Fibroblast of skin of right biceps (primary cell): ENCODE results near the gene FAM131C.
"Not testable (repeated sequence)": the region's sequence is repeated elsewhere in the genome, so short reads cannot be mapped to it uniquely, and the experiment has no call there.

ENCODE experiments used
- DNase-seq: peaks from one replicate; pipeline ENCODE4 v3.0.0-alpha.2; 2013

FAM131C gene

DNA sequence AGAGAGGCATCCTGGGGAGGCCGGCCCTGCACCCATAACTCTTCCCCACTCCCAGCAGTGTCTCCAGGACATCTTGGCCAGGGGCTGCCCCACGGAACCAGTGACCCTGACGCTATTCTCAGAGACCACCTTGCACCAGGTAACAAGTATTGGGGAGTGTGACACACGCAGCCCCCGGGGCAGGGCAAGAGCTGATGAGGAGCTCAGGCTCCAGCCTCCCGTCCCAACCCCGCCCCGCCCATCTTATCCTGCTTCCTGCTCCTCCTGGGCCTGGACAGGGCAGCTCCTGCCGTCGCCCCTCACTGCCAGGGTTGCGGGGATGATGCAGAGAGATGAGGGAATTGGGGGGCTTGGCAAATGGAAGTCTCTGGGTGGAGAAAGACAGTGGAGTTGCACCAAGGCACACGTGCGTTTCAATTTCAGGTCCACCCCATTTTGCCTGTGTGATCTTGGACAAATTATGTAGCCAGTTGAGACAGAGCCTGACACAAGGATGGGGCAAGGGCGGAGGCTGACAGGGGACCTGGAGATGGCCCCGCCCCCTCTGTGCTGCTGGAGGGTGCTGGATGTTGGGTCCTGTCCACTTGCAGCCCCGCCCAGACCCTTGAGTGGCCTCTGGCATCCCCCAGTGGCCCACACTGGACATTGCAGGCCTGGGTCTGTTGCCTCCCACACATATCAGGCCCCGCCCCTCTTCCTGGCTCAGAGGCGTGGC lies 40.9 kb downstream of the FAM131C start:
- peak; percentile 85 for DNase-seq

DNA sequence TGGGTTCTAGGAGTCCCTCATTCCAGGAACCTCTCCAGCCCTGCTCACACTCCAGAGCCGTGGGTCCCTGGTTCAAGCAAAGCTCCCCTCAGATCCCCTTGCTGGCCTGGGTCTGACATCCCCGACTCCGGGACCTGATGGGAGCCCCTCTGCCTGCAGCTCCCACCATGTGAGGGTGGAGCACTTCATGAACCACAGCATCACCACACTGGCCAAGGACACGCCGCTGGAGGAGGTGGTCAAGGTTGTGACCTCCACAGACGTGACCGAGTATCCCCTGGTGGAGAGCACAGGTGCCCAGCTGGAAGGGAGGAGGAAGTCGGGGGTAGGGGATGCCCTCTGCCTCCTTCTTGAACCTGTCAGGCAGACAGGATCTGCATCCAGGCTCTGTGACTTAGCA lies 41.9 kb downstream of the FAM131C start:
- DNase-seq = no peak

DNA sequence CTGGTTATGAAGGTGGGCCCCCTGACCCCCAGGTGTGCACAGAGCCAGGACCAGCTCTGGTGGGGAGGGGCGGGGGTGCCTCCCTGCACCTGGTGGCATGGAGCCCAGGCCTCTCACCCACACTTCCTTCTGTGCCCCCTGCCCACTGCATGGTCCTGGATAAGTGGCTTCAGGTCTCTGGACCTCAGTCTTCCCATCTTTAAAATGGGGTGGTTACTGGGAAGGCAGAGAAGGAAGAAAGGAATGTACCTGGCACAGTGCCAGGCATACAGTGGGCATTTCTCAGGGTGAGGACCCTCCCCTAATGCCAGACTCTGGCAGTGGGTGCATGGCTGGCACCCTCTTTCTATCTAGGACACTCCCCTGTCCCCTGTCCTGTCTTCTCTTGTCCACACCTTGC lies 44.2 kb downstream of the FAM131C start:
- no peak for DNase-seq

DNA sequence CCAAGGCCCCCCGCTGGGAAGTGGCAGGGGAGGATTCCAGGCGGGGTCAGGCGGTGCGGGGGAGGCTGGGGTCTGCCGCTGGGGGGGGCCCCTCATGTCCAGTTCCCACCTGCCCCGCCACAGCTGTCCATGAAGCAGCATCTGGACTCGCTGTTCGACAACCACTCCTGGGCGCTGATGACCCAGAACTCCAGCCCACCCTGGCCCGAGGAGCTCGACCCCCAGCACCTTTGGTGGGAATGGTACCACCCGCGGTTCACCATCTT lies 44.5 kb downstream of the FAM131C start:
- not testable (repeated sequence) for DNase-seq

DNA sequence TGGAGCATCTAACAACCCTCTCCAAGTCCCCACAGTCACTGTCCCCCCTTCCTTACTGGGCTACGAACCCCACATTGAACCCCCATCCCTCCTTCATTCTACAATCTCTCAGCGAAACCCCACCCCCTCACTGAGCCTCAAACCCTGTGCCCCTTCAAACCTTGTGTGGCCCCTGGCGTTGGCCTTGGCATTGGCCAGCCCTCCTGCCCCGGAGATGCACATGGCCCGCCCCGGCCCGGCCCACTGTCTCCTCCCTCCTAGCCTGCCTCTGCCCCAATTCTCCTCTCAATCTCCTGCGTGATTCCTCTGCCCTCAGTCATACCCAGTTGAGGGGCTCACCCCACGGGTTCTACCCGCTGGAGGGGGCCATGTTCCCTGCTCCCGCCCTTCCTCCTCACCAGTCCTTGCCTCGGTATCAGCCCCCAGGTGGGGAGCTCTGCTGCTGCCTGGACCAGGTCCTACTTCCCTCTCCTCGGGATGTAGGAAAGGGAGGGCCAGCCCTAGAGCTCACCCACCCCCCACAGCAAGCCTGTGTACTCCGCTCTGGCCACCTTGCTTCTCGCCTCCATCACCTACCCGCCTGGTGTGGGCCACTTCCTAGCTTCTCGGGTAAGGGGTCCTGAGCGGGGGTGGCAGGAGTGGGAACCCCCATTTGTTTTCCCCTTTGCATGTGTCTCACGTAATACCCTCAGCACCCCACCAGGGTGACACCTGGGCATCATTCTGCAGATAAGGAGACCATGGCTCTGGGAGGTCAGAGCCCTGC lies 45.0 kb downstream of the FAM131C start:
- DNase-seq = no peak

DNA sequence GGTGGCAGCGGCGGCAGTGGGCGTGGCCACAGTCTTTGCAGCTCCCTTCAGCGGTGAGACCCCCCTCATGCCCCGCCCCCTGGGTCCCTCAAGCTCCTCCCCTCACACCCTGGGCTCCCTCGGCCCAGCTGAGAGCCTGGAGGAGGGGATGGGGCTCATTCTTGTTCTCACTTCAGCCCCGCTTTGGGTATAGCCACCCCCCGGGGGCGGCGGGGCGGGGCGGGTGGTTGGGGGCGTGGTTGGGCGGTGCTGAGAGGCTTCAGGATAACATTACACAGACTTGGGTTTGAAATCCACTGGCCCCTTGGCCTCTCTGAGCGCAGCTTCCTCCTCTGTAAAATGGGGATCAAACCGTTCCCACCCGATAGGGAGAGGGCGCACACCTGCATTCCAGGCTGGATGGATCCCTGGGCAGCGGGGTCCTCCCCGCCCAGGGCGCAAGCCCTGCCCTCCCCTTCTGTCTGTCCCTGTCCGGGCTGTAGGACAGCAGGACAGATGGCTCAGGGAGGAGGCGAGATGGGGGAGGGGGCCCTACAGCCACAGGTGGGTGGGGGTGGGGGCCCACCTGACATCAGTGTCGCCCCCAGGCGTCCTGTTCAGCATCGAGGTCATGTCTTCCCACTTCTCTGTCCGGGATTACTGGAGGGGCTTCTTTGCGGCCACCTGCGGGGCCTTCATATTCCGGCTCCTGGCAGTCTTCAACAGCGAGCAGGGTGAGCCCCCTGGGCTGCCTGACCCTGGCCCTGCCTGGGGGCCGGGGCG lies 46.5 kb downstream of the FAM131C start:
- DNase-seq = peak; percentile 31

DNA sequence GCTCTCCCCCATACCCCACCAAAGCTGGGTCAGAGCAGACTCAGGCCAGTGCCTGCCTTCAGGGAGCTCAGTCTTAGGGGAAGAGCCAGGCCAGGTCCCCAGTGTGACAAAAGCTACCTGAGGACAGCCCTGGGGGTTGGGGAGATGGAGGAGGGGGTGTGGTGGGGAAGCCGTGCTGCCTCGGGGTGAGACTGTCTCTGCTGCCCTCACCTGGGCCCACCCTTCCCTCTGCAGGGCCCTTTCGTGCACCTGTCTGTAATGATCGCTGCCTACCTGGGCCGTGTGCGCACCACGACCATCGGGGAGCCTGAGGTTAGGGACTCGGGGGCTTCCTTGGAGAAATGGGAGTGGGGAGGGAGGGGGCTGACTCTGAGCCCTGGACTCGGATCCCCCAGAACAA lies 47.1 kb downstream of the FAM131C start:
- DNase-seq = not testable (repeated sequence)

DNA sequence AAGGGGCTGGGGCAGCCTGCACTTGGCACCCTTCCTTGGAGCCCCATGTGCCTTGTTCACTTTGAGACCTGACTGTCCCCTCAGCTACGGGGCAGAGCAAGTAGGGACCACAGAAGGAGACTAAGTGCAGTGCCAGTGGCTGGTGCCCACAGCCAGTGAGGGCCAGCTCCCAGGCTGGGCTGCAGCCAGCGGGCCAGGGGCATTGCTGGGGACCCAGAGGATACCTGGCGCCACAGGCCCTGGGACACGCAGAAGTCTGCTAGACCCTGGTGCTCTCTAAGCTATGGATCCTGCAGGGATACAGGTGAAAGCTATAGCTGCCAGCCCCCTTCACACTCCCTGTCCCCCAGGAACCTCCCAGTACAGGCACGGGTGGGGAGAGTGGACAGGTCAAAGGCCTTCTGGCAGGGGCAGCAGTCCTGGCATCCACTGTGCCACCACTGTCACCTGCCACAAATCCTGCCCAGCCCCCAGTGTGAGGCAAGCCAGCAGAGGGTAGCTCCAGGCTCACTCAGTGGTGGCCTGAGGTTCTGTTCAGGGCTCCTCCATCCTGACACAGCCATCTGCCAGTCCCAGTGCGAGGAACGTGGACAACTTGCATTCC lies 50.3 kb downstream of the FAM131C start:
- no peak for DNase-seq

DNA sequence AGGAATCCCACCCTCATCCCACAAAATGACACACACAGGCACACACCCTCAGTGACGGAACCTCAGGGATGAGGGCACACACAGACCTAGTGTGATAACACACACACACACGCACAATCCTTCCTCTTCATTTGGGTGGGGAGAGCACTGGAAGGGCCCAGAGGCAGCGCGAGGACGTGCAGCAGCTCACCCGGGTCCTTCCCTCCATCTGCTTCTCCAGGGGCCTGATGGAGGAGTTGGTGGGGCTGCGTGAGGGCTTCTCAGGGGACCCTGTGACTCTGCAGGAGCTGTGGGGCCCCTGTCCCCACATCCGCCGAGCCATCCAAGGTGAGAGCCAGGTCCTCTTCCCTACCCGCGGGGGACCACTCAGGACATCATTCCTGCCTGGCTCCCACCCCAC lies 51.1 kb downstream of the FAM131C start:
- DNase-seq = no peak

DNA sequence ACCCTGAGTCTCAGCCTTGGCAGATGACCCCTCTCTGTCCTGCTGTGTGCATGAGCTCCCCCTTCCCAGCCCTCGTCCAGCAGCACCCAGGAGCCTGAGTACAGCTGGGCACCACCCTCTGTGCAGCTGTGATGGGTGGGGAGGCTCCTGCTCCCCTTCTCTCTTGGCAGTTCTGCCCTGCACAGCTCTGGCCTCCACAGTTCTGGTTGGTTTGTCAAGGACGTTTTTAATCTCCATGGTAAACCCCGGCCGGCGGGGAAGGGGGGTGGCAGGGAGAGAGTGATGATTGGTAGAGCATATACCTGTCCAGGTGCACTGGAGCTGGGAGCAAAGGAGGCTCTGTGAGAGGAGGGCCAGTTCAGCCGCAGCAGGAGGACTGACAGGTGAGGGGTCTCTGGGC lies 51.8 kb downstream of the FAM131C start, which contains the start of gene CLCNKA:
Gene CLCNKA (plus strand): TSS at position 356 of the 400 bp plus-strand sequence. CDS start 584 bp downstream, outside the sequence.
- no peak for DNase-seq

DNA sequence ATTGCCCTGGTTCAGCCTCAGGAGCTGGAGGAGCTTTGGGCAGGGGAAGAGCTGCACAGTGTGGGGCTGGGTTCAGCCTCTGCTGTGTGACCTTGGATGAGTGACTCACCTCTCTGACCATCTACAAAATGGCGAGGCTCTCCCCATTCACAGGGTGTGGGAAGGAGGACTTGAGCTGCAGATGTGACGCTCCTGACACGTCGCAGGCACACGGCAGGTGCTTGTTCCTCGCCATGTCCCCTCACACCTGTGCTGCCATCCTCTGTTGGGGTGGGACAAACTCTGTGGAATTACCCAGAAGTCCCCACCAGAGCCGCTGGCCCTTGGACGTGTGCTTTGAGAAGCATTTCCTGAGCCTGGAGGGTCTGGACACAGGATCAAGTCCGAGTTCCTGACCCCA lies 52.6 kb downstream of the FAM131C start:
- not testable (repeated sequence) for DNase-seq

DNA sequence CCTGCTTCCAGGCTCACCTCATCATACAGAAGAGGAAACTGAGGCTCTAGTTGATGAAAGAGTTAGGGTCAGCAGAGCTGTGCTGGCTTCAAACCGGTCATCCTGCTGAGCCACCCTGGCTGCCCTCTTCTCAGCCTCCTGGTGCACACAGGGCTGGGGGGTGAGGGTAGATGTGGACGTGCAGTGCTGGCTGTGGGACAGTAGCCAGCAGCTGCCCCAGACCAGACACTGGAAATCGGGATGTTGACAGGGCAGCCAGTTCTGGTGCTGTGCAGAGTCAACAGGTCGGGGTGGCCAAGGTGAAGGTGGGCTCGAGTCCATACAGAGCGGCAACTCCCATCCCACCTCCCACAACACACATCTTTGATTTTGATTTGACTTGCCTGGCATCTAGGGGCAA lies 53.1 kb downstream of the FAM131C start:
- no peak for DNase-seq

DNA sequence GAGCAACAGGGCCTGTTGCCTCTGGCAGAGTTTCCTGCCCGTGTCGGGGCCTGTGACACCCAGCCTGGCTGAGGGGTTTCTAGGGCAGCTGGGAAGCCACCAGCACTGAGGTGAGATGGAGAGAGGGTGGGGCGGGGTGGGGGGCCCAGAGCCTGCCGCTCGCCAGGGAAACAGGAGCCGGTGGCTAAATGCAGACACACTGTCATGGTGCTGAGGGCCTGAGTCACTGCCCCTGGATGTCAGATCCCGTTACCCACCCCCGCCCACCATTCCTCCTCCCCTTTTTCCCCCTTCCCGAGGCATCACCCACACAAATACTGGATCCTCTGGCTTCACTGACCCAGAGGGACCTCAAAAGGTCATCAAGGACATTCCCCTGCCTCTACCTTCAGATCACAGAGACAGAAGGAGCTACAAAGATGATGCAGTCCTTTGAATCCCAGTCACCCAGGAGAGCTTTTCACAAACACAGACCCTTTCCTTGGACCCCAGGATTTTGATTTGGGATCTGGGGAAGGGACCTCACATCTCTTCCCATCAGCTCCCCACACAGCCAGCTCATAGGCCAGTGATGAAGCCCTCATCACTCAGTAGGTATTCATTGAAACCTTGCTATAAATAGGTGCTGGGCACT lies 53.7 kb downstream of the FAM131C start:
- DNase-seq = peak; percentile 67

DNA sequence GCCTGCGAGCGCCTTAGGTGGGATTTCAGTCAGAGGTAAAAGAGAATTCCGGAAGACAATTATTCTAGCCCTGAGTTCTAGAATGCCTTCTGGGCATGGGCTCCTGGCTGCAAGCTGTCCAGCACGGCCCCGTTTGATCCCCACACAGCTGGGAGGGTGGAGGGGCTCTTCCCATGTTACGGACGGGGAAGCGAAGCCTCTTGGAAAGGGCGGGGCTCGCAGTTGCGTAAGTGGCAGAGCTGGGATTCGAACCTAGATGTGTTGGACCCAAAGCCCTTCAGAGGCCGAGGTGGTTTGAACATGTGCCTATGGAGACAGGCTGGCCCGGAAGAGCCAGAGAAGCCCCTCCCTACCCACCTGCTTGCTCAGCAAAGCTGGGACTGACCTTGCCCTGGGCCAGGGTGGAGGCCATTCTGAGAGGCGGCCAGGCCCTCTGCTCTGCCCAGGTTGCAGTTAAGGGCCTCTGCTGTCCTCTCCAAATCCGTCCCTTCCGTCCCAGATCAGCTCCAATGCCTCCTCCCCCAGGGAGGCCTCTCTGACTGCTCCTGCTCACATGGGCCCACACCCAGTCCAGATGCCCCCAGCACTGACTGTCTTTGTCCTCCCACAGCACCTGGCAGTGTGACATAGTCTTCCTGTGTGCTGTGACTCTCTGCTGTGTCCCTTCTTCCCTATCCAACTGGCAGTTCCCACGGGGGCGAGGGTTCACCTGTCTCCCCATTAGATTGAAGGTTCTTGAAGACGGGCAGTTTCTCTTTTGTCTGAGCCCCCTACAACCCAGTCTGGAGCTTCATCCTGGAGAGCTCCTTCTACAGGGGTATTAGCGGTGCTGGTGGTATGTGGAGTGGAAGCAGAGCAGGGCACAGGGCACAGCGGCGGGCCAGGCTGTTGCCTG lies 54.5 kb downstream of the FAM131C start:
- no peak for DNase-seq

DNA sequence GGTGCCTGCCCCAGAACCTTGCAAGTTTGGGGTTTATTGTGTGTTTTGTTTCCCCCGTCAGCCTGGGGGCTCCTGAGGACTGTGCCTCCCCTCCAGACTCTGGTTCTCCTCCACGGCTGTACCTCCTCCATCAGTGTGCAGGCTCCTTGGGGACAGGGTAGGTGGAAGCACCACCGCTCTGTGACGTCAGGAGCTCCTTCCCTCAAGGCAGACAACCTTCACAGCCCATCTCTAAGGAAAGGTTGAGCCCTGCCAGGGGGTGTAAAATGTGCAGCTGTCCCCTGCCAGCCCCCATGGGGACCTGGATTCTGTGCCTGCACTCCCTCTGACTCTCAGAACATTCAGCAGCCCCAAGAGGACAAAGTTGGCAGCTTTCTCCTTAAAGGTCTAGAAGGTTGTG lies 55.1 kb downstream of the FAM131C start:
- no peak for DNase-seq

DNA sequence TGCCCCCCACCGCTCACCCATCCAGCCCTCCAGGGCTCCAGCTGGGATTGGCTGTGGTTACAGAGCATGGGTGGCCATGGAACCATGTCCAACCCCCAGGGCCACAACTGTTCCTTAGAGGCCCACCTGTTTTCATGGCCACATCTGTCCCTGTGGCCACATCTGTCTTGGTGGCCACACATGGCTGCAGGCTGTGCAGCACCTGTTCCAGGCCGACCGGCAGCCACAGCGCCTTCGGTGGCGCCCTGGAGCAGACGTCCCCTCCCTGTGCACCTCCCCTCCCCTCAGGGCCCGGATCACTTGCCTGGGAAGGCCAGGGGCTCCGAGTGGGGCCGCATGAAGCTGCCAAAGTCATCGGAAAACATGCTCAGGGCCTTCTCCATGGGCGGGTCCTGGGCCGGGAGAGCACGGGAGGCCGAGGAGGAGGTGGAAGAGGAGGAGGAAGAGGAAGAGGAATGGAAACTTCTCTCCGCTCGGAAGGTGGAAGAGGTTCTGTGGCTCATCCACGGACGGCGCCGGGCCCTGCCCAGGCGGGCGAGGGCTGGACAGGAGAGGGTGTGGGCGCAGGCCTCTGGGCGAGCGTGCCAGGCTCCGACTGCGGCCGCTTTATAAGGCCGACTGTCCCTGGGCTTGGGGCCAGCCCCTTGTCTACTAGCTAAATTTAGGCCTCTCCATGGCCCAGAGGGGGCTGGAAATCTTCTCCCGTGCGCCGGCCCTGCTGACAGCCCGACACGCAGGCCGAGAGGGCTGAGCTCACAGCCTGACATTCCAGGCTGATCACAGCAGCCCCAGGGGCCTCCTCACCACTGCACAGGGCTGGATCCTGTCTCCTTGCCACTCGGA lies 55.8 kb downstream of the FAM131C start, which contains the start of gene HSPB7:
Gene HSPB7 (minus strand): TSS at position 583 of the 843 bp plus-strand sequence. CDS start 80 bp downstream, at position 503.
- DNase-seq = peak; percentile 76

DNA sequence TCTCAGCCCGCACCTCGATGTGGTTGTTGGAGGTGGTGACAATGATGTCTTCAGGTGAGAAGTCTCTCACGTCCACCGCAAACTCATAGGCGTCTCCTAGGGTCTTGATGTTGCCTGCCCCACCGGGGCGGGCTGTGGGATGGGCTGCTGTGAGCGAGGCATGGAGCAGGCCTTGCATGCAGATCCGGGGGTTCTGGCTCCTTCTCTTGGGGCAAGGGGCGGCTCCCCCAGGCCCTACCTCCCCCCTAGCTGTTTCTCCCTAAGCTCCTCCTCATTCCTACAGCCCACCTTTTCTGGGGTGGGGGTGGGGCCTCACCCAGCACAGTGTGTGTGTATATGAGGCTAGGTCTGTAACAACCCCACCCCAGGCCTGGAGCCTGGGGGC lies 56.4 kb downstream of the FAM131C start:
- no peak for DNase-seq

DNA sequence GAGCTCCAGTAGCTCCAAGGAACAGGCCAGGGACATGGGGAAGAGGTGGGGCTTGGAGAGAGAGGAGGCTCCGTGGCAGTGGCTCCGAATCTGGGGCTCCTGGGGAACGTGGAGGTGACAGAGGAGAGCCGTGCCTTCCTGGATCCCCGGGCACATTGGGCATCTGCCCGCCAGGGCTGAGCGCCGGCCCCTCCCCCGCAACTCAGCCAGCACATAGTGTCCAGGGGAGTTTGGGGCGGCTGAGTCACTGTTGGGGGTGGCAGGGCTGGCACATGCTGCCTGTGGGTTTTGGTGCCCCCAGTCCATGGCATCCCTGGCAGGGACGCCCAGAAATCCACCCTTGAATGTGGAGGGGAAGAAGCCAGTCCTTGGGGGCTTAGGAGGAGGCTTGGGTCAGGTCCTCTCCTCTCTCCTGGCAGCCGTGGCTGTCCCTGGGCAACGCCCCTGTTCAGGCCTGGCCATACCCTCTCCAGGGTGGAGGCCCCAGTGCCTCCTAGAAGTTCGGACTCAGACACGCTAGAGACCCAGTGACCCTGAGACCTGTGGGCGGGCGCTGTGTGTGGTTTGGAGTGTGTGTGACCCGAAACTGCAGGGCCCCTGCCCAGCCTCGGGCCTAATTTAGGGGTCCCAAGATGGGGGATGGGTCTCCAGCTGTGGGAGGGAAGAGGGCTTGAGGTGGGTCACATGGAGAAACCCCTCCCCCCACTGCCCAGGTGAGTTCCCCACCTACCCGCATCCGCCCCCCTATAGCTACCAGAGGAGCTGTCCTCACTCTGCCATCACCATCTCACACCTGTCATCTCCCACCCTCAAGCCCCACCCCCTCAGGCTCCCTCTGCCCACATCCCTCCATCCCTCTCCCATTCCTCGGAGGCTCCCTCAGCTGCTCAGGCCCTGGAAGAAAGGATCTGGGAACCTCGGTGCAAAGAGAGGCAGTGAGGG lies 57.2 kb downstream of the FAM131C start:
- no peak for DNase-seq

DNA sequence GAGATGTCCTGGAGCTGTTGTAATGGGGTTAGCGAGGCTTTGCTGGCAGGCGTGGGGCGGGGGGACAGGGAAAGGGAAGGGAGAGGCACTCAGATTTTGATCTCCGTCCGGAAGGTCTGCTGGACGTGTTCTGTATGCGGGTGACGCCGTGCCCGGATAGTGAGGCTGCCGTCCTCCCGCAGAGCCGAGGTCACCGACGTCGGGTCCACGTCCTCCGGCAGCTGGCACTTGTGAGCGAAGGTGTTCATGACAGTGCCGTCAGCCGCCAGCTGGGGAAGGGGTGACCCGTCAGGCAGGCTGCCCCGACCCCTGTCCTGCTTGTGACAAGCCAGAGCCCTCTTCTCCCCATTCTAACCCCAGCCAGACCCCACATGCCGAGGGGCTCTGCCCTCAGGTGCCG lies 58.0 kb downstream of the FAM131C start:
- DNase-seq = no peak
